ENCODE measurements around the gene CETN3. TPM values are rescaled to one million over a fixed set of nuclear protein-coding genes. Genes with fewer than 3 reads are reported as not detected.

Gene CETN3
- total RNA-seq, 1 donor from 2014 or later: 27.8 TPM

DNA sequence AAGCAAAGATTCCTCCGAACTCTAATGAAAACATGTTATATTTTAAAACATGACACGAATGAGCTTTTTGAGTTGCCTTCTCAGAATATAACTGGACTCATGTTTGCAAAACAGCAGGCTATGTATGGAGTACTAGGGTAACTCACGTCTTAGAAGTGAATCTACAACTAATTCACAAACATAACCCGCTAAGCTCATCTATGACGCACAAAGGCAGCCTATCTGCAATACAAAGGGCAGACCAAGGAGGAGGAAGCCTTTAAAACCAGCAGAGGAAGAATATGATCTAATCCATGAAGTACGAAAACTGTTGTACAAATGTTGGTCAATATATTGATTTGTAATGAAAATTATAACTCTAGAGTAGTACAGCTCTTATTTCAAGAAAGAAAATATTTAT lies 67.0 kb downstream of the CETN3 start:
- TF ChIP-seq, protein P1, sequence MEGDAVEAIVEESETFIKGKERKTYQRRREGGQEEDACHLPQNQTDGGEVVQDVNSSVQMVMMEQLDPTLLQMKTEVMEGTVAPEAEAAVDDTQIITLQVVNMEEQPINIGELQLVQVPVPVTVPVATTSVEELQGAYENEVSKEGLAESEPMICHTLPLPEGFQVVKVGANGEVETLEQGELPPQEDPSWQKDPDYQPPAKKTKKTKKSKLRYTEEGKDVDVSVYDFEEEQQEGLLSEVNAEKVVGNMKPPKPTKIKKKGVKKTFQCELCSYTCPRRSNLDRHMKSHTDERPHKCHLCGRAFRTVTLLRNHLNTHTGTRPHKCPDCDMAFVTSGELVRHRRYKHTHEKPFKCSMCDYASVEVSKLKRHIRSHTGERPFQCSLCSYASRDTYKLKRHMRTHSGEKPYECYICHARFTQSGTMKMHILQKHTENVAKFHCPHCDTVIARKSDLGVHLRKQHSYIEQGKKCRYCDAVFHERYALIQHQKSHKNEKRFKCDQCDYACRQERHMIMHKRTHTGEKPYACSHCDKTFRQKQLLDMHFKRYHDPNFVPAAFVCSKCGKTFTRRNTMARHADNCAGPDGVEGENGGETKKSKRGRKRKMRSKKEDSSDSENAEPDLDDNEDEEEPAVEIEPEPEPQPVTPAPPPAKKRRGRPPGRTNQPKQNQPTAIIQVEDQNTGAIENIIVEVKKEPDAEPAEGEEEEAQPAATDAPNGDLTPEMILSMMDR (conservative IDR thresholded peaks at IDR 0.05; ENCODE audit: low read depth, low read length): no peak
- no peak overlapping the region for H3K4me3 ChIP-seq (ENCODE audit: low read depth, low read length)

More for the DNA sequence above, 67.0 kb downstream of the CETN3 start:
- DNase-seq (ENCODE audit: low read depth): no peak

Other genes starting within 250 kb of the CETN3 start
- gene MBLAC2, start 65.0 kb upstream of the CETN3 start, total RNA-seq: 1.3 and 3.6 TPM in 2 replicates
- gene POLR3G, start 65.1 kb upstream of the CETN3 start, total RNA-seq: 25.2 and 28.4 TPM in 2 replicates
- 6.5 and 8.6 TPM in 2 replicates for gene LYSMD3, start 119.8 kb upstream of the CETN3 start, total RNA-seq
- 0.69 and 2.3 TPM in 2 replicates for gene ADGRV1, start 149.0 kb upstream of the CETN3 start, total RNA-seq